ENCODE data around the gene BNIP2.

DNA sequence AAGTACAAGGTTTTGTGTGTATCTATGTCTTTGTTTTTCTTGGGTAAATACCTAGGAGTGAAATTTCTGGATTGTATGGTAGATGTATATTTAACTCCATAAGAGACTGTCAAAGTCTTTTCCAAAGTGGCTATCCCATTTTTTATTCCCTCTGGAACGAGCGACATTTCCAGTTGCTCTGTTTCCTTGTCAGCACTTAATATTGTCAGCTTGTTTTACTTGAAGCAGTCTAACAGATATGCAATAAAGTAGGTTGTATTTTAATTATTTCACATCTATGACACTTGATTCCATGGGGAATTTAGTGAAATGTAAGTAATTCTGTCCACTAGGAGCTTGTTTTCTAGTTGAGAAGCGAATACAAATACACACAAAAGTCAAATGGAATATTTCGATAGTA lies 18.5 kb upstream of the BNIP2 start:
- TF ChIP-seq, protein P1, sequence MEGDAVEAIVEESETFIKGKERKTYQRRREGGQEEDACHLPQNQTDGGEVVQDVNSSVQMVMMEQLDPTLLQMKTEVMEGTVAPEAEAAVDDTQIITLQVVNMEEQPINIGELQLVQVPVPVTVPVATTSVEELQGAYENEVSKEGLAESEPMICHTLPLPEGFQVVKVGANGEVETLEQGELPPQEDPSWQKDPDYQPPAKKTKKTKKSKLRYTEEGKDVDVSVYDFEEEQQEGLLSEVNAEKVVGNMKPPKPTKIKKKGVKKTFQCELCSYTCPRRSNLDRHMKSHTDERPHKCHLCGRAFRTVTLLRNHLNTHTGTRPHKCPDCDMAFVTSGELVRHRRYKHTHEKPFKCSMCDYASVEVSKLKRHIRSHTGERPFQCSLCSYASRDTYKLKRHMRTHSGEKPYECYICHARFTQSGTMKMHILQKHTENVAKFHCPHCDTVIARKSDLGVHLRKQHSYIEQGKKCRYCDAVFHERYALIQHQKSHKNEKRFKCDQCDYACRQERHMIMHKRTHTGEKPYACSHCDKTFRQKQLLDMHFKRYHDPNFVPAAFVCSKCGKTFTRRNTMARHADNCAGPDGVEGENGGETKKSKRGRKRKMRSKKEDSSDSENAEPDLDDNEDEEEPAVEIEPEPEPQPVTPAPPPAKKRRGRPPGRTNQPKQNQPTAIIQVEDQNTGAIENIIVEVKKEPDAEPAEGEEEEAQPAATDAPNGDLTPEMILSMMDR (conservative IDR thresholded peaks at IDR 0.05 in 1 of 2, IDR thresholded peaks at IDR 0.05 in 1 of 2; ENCODE audit: low read depth in 1 of 2, low read length in 2 of 2): no peak
- no peak for TF ChIP-seq EZH2 (IDR thresholded peaks at IDR 0.05; ENCODE audit: low read length, missing control alignments)
